CD14-positive monocyte (primary cell): ENCODE measurements around the gene P2RX6. TPM values are rescaled to one million over a fixed set of nuclear protein-coding genes. Genes with fewer than 3 reads are reported as not detected.

Experiments used
- DNase-seq, 3 donors: peaks; one replicate each; pipeline ENCODE4 v3.0.0-alpha.2; 2011 to 2022
- H2AFZ ChIP-seq: 2 replicates; pipeline ENCODE4 v1.6.0; 2012; ENCODE audit warnings: mild to moderate bottlenecking, low read depth, low read length, inconsistent platforms; ENCODE audit not compliant: insufficient read depth, poor library complexity, severe bottlenecking
- H3K27ac ChIP-seq, 2 donors: 1 replicate in 1 of 2; 2 replicates in 1 of 2; pipeline ENCODE4 v1.5.1; 2012 to 2013; ENCODE audit warnings: low read length in 2 of 2, control low read depth in 1 of 2, inconsistent platforms in 1 of 2, low read depth in 1 of 2, mild to moderate bottlenecking in 1 of 2
- H3K27me3 ChIP-seq, 2 donors: one replicate each; pipeline versions ENCODE4 v1.6.0 to v1.6.1; 2011 to 2013; ENCODE audit warnings: low read length in 2 of 2; ENCODE audit not compliant: control insufficient read depth in 2 of 2, insufficient read depth in 2 of 2
- H3K36me3 ChIP-seq, 2 donors: replicated peaks in 1 of 2; 1 replicate in 1 of 2; 2 replicates in 1 of 2; pipeline versions ENCODE4 v1.5.1 to v1.6.1; 2012 to 2013; ENCODE audit warnings: low read length in 2 of 2, control low read depth in 1 of 2, inconsistent platforms in 1 of 2, mild to moderate bottlenecking in 1 of 2; ENCODE audit not compliant: insufficient read depth in 2 of 2, control insufficient read depth in 1 of 2
- H3K4me1 ChIP-seq, 2 donors: 1 replicate in 1 of 2; 2 replicates in 1 of 2; pipeline versions ENCODE4 v1.5.1 to v1.6.1; 2012 to 2013; ENCODE audit warnings: low read length in 2 of 2, control low read depth in 1 of 2, inconsistent platforms in 1 of 2, mild to moderate bottlenecking in 1 of 2, moderate library complexity in 1 of 2; ENCODE audit not compliant: insufficient read depth in 2 of 2, control insufficient read depth in 1 of 2
- H3K4me2 ChIP-seq: replicated peaks from 2 replicates; pipeline ENCODE3; 2012; ENCODE audit warnings: low read length, moderate library complexity, mild to moderate bottlenecking; ENCODE audit not compliant: poor library complexity, severe bottlenecking; ENCODE audit errors: extremely low read depth
- H3K4me3 ChIP-seq, 3 experiments: fragments of 200-600 bp in 1 of 3; sonication (generic) in 1 of 3; replicated peaks in 1 of 3; 1 replicate in 2 of 3; 2 replicates in 1 of 3; pipeline ENCODE4 v1.5.1; 2011 to 2013; ENCODE audit warnings: low read length in 3 of 3, mild to moderate bottlenecking in 3 of 3, control low read depth in 2 of 3, low read depth in 2 of 3, inconsistent platforms in 1 of 3, moderate library complexity in 1 of 3
- H3K79me2 ChIP-seq: 2 replicates; pipeline ENCODE4 v1.6.0; 2012; ENCODE audit warnings: mild to moderate bottlenecking, control low read depth, inconsistent platforms, low read length, moderate library complexity; ENCODE audit not compliant: insufficient read depth
- H3K9ac ChIP-seq: 2 replicates; pipeline ENCODE4 v1.6.0; 2017; ENCODE audit warnings: low read length, mild to moderate bottlenecking; ENCODE audit not compliant: insufficient read depth, poor library complexity, severe bottlenecking
- H3K9me3 ChIP-seq, 2 donors: replicated peaks in 1 of 2; 1 replicate in 1 of 2; 2 replicates in 1 of 2; pipeline versions ENCODE4 v1.5.1 to v1.6.1; 2012 to 2013; ENCODE audit warnings: low read length in 2 of 2, control low read depth in 1 of 2; ENCODE audit not compliant: control insufficient read depth in 1 of 2, insufficient read depth in 1 of 2
- H4K20me1 ChIP-seq: 2 replicates; pipeline ENCODE4 v1.6.0; 2012; ENCODE audit warnings: mild to moderate bottlenecking, low read length, control low read depth, moderate library complexity; ENCODE audit not compliant: insufficient read depth
- H3K27ac Mint-ChIP-seq, 7 donors: one replicate each; pipeline ENCODE4 v1.8.0; 2020; ENCODE audit warnings: mild to moderate bottlenecking in 7 of 7, mixed read lengths in 7 of 7, moderate library complexity in 6 of 7, inconsistent platforms in 2 of 7
- H3K27me3 Mint-ChIP-seq, 3 donors: one replicate each; pipeline ENCODE4 v1.8.0; 2021 to 2022; ENCODE audit warnings: low read depth in 3 of 3, mild to moderate bottlenecking in 3 of 3, mixed read lengths in 3 of 3, moderate library complexity in 3 of 3, inconsistent platforms in 1 of 3
- H3K36me3 Mint-ChIP-seq, 2 donors: one replicate each; pipeline ENCODE4 v1.8.0; 2020; ENCODE audit warnings: mixed read lengths in 2 of 2, inconsistent platforms in 1 of 2, mild to moderate bottlenecking in 1 of 2
- H3K4me1 Mint-ChIP-seq: one replicate; pipeline ENCODE4 v1.8.0; 2020; ENCODE audit warnings: mild to moderate bottlenecking, mixed read lengths
- H3K4me3 Mint-ChIP-seq, 2 donors: one replicate each; pipeline ENCODE4 v1.8.0; 2020; ENCODE audit warnings: mild to moderate bottlenecking in 2 of 2, mixed read lengths in 2 of 2, moderate library complexity in 1 of 2
- H3K9me3 Mint-ChIP-seq, 7 donors: one replicate each; pipeline ENCODE4 v1.8.0; 2020 to 2022; ENCODE audit warnings: mixed read lengths in 7 of 7, mild to moderate bottlenecking in 6 of 7, moderate library complexity in 6 of 7, inconsistent platforms in 2 of 7
- CTCF ChIP-seq: fragments of 200-600 bp; IDR thresholded peaks from one replicate; pipeline ENCODE4 v1.8.0; 2022; ENCODE audit warnings: antibody characterized with exemption, mild to moderate bottlenecking
- WGBS: methylation state at CpG from one replicate; pipeline ENCODE4 v1.1.5; 2013; ENCODE audit warnings: missing lambda C conversion rate; ENCODE audit not compliant: insufficient coverage; 5-methylcytosine and 5-hydroxymethylcytosine counted together
- intact Hi-C, 2 donors: fragments of 100-400 bp; cut with micrococcal nuclease; formaldehyde crosslinking; loops; one replicate each; pipeline versions ENCODE4 v1.15.0 to v1.15.1; 2023
- polyA plus RNA-seq, 3 donors: library from polyadenylated mRNA; depleted of rRNA in 1 of 3; unstranded in 2 of 3; stranded (reverse) in 1 of 3; fragments of 300-500 nt in 2 of 3; fragments of >200 nt in 1 of 3; fragmentation: Illumina TruSeq in 2 of 3; gene quantifications; 1 replicate in 2 of 3; 2 replicates in 1 of 3; pipeline ENCODE4 v1.2.3, GENCODE V29; 2012 to 2021

The P2RX6 gene
- polyA plus RNA-seq, 3 donors, result not detected

GRCh38 chr22:20986365-20986764 is 28.6 kb upstream of the P2RX6 start:
- Histone ChIP-seq H3K9me3 (no peaks in the 10 kb centered on the region), H3K4me2 (no peak overlapping the region), H3K4me1 (peaks cover 14 to 21% of the 10 kb centered on the region in 2 donors), H2AFZ (no peak overlapping the region), H3K9ac (no peak overlapping the region), H3K27me3 (no peaks in the 10 kb centered on the region), H3K27ac (no peak overlapping the region), H4K20me1 (no peaks in the 10 kb centered on the region), H3K36me3 (peaks cover 45 to 56% of the 10 kb centered on the region in 2 donors), H3K79me2 (peaks cover 13% of the 10 kb centered on the region), H3K4me3 (no peak overlapping the region)
- Mint-ChIP-seq H3K27me3 (peaks cover 0 to 3% (median 0%) of the 10 kb centered on the region in 3 donors), H3K4me3 (no peak overlapping the region), H3K4me1 (peaks cover 19% of the 10 kb centered on the region), H3K36me3 (peaks cover 48 to 60% of the 10 kb centered on the region in 2 donors), H3K9me3 (no peaks in the 10 kb centered on the region), H3K27ac (no peak overlapping the region)
- no peak for DNase-seq
- TF ChIP-seq CTCF, result no peak
- WGBS, result 100% methylated on average over 1 of the region's 1 CpG
- intact Hi-C loops, result loop anchor here in 1 of 2 donors (10.0 kb wide), 1 partner anchor 58 kb away; the partner anchor contains the start of gene LRRC74B

- H3K27me3 ChIP-seq, result no peaks in the 10 kb centered on the region
- Mint-ChIP-seq H3K27ac (peak overlapping the region in 1 of 7 donors; percentile 6), H3K4me1 (peaks cover 16% of the 10 kb centered on the region), H3K4me3 (no peak overlapping the region), H3K9me3 (no peaks in the 10 kb centered on the region), H3K36me3 (peaks cover 54 to 70% of the 10 kb centered on the region in 2 donors), H3K27me3 (peaks cover 0 to 3% (median 0%) of the 10 kb centered on the region in 3 donors)
- H3K4me2 ChIP-seq, result no peak overlapping the region
- peaks cover 55 to 66% of the 10 kb centered on the region in 2 donors for H3K36me3 ChIP-seq
- peaks cover 11% of the 10 kb centered on the region for H3K79me2 ChIP-seq
- WGBS, result 98% methylated on average over 10 of the region's 14 CpGs
- H3K9me3 ChIP-seq, result no peaks in the 10 kb centered on the region
- H3K9ac ChIP-seq, result no peak overlapping the region
- DNase-seq, result no peak
- peaks cover 10 to 14% of the 10 kb centered on the region in 2 donors for H3K4me1 ChIP-seq
- no peaks in the 10 kb centered on the region for H4K20me1 ChIP-seq
- intact Hi-C loops, result loop anchor here in 1 of 2 donors (10.0 kb wide), 1 partner anchor 57 kb away; the partner anchor contains the start of gene LRRC74B
- H3K27ac ChIP-seq, result no peak overlapping the region
- H2AFZ ChIP-seq, result no peak overlapping the region
- no peak for TF ChIP-seq CTCF
- no peak overlapping the region for H3K4me3 ChIP-seq
Observed at GRCh38 chr22:20987375-20987774, 27.6 kb upstream of the P2RX6 start.
